ENCODE results near the gene AUNIP.

The AUNIP gene, protein sequence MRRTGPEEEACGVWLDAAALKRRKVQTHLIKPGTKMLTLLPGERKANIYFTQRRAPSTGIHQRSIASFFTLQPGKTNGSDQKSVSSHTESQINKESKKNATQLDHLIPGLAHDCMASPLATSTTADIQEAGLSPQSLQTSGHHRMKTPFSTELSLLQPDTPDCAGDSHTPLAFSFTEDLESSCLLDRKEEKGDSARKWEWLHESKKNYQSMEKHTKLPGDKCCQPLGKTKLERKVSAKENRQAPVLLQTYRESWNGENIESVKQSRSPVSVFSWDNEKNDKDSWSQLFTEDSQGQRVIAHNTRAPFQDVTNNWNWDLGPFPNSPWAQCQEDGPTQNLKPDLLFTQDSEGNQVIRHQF

DNA sequence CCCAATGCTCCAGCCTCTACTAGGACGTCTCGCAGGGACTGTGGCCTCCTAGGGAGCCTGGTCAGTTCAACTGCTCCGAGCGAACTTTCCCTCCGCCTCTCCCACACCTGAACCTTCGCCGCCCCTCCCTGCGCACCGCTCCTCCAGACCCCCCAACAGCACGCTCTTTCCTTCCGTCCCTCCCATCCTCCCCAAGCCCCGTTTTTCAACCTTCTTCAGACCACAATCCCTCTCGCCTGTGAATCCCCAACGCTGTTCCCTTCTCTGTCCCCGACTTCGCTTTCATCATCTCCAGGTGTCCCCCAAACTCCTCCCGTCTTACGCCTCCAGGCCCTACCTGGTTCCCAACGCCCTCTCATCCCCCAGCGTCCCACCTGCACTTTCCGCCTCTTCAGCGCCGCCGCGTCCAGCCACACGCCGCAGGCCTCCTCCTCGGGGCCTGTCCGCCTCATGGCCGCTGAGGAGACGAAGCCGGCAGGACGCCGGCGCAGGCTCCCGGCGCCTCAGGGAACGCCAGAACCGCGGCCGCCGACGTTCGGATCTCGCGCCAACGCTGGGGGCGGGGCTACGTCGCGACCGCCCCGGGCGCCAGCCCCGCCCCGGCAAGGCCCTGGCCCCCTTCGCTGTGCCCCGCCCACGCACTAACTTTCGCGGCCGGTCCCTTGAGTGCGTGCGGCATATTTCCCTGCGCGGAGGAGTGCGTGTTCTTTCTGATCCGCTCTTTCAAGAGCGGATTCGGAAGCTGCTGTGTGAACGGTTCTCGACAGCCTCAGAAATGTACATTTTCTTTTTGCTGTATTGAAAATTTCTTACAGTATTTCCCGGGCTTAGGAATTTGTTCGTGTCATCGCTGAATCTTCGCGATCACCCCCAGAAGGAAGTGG is at the start of gene AUNIP:
AUNIP (minus strand) TSS at position 552 of the 884 bp plus-strand sequence; CDS start at position 452, 100 bp downstream.
- peak; percentile 94 for DNase-seq

DNA sequence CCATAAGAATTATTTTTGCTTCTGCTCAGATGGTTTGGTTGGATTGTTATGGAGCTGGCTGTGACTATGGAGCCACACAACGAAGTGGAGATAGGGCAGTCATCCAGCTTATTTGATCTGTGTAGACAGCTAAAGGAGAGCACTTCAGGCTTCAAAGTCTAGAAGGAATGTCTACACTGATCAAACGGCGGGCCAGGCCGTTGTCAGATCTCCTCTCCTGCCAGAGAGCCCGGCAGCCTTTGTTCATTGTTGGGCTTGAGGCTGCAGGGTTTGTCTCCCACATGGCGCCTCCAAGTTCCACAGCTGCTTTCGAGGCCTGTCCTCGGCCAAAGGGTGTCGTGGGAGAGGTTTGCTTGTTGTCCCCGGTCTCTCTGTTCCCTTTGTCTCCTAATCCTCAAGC is 49.8 kb upstream of the AUNIP start:
- DNase-seq: no peak

DNA sequence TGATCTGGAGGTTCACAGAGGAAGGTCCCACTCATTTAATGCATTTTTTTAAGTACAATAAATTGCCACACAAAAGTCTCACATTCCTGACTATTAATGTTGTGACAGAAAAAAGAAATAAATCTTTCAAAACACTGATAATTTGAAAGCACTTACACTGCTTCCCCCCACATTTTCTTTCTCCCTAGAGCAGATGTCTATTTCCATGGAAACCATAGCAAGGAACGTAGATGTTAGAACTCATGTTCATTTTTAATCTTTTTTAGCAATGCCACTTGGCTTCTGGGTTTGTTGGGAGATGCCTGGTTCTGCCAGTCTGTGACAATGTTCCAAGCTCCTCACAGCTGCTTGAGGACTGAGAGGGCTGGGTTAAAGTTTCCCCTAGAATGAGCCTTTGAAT is 48.9 kb upstream of the AUNIP start:
- no peak for DNase-seq

DNA sequence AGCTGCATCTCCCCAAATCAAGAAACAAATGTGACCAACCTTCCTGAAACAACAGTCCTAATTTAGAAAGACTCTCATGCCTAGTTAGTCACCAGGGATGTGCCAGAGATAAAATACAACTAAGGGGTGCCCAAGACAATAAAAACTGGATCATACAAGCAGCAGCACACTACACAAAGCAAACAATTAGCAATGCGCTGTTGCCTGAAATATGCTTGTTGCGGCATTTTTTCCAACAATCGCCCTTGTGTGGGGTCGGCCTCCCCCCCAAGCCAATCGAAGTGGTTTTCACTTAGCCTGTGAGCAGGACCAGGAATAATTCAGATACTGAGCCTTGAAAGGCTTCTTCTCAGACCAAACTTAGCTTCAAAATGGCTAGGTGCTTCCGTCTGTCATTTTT is 48.3 kb upstream of the AUNIP start:
- DNase-seq: no peak

DNA sequence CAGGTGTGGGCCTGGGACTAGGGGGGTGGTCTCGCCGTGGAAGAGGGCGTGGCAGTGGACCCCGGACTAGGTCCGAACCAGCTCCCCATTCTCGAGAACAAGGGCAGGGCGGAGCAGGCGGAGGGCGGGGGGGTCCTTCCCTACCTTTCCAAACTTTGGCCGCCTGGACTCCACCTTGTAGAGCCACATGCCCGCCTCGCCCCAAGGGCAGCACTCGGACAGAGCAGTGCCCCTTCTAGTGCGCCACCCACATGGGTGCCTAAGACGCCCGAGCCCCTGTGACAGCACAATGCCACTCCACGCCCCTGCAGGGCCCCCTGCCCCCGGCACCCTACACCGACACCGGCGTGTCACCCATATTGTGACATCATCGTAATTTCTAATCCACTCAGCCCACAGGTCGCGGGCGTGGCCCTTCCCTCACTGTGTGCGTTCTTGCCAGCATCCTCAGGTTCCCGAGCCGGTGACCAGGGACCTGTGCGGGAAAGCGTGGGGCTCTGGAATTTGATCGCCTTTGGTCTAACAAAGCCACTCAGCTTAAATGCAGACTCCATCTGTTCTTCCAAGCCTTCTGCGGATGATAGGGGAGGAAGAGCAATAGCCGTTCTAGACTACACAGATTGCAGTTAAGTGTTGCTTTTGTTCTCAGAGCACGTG is 47.5 kb upstream of the AUNIP start:
- DNase-seq: peak; percentile 98

DNA sequence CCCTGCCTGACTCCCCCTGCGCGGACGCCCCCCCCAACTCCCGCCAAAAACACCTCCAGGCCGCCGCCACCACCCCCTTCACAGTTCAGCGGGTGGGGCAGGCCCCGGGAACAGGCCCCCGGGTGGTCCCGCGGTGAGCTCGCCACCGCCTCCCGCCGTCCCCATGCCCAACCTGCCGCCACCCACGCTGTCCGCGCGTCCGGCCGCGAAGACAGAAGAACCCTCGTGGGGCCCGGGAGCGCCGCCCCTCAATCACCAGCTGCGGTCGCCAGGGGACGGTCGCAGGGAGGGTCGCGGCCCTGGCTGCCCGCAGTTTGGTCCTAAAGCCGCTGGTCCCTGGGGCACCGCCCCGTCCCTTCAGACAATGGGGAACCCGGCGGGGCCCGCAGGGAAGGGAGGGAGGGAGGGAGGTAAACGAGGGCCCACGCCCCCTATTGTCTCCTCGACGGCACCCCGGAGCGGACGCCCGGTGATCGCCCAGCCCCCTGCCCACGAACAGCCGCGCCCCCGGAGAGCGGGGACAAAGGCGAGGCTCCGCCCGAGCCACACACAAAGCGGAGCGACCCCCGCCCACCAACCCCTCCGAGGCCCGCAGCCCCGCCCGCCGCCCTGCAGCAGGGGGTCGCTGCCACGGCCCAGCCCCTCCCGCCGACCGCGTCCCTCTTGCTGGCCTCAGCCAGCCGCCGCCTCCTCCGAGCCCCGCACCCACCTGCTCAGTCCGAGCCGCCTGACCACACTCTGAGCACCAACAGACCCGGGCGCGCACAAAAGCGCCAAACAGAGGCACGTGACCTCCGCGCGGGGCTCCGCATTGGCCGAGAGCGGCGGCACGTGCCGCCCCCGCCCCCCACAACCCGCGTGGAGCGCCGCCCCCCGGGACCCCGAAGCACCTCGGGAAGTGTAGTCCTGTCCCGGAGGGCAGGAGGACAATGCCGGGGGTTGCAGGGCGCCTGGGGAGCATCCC is 46.7 kb upstream of the AUNIP start, which contains the start of gene STMN1:
STMN1 (minus strand) TSS at position 740 of the 964 bp plus-strand sequence. CDS start 1,743 bp downstream, outside the sequence.
- DNase-seq: peak; percentile 98

DNA sequence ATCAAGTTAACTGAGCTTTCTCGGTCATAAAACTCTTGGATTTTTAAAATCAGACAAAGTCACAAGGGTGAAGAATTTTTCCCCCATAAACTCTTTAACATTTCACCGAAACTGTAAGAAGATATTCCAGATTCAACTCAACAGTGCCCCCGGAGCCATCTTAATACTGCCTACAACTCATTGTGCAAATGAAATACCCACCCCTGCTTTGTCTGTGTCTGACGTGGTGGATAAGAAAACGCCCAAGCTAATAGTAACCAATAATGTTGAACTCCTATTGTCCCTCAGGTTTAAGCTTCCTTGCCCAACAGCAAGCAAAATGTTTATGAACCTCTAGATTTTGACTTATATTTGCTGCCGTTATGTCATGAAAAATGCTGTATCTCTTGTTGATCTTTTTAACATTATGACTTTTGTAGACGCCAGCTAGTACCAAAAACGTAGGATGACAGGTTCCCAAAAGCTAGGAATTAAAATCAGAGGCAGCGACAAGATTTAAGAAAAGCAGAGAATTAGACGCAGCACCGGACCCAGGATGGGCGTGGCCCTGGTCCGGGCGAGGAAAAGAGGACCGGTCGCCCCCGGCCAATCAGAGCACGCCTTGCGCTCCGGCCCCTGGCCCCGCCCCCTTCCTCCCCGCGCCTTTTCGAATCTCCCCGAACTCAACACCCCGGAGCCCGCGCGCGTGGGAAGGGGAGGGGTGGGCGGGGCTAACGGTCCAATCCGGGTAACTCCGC is 45.9 kb upstream of the AUNIP start:
- peak; percentile 98 for DNase-seq

DNA sequence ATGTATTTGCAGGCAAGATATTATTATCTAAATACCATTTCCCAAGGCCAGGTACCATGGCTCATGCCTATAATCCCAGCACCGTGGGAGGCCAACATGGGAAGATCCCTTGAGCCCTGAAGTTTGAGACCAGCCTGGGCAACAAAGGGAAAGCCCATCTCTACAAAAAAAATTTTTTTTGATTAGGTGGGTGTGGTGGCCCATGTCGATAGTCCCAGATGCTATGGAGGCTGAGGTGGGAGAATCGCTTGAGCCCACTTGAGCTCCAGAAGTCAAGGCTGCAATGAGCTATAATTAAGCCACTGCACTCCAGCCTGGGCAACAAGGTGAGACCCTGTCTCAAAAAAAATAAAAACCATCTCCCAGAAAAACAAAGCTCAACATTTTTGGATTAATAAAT is 44.7 kb upstream of the AUNIP start:
- DNase-seq: no peak

DNA sequence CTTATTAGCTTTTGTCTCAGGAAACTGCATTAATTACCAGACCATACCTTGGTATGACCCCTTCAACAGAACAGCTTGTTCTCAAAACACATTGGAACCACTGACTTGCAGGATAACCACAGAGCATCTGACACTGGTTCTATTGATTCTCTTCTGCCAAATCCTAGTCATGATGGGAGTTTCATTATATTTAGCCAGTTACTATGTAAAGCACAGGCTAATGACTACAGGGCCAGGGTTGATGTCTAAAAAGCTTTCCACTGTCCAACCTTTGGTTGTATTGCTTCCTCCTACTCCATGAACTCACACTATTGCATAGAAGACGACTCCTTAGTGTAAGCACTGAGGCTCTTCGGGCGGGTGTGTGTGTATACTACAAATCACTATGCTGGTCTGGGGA is 43.2 kb upstream of the AUNIP start:
- no peak for DNase-seq

DNA sequence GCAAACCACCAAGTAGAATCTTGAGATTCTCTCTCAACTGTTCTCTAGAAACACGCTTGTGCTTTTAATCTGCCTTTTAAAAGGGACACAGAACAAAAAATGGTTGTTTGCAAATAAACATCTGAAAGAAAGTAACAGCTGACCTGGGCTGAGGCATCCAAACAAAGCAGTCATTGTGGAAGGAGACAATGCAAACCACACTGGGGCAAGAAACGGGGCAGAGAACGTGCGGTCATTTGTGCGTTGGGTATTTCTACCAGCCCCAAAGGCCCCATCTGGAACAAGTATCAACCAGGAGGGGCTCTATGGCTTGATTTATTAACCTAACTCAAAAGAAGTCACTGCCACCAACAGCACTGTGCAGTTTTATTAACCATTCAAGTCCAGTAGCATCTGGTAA is 41.0 kb upstream of the AUNIP start:
- DNase-seq: no peak

DNA sequence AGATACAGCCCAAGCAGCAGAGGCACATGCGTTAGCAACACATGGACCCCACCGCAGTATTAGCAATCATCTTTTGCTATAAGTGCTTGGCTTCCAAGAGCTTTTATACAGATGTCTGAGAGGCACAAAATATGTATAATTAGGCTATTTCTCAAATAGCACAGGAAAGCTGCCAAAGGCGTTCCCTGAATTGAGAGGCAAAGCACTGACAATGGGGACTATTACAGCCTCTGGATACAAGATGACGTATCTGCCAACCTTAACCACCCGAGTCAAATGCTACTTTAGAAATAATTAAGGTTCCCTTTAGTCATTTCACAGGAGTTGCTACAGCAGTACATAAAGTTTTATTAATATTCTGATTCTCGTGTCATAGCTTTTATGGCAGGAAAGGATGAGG is 40.5 kb upstream of the AUNIP start:
- no peak for DNase-seq

DNA sequence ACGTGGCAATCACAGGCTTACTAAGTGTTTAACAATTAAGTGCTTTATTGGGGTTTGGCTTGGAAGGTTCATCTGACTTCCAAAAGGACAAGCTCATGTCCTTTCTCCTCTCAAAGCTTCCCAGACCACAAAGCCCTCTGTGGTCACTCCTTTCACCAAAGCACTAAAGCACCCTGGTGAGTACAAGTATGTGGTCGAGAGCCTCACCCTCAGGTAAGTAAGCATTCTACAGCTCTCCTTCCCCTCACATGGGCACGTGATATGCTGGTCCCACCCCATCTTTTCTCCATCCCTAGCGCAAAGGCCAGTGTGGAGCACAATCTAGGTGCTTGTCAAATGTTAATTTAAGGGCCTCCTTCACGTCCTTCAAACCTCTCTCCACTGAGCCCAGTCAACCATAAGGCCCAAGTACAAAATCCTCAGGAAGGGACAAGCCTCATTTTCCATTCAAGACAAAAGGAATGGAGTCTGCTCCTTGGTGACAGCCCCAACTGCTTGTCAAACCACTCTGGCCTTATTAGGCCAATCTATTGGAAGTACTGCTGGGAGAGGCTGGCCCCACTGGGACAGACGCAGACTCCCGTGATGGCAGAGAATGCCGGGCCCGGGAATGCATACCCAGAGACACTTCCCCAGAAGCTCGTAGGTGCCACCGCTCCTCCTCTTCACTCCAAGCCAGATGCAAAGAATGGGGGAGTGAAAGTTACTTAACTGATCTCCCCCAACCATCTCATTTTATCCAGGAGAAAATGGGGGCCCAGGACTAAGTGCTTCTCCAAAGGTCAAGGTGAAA is 39.2 kb upstream of the AUNIP start:
- peak; percentile 62 for DNase-seq

DNA sequence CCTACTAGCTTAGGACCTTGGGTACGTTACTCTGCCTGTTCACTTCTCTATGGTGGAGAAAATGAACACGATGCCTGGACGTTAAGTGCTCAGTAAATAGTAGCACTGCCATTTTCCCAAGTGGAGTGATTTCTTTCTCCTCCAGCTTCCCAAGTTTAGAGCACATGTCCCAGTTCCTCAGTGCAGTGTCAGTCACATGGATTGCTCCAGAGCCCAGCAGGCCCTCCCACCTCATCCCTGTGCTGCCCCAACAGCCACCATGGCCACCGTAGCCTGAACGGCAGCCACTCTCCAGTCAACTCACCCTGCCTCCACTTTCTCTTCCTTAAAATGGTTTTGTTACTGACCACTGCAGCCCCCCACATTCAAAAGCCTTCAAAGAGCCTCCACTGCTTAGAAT is 38.5 kb upstream of the AUNIP start:
- no peak for DNase-seq

DNA sequence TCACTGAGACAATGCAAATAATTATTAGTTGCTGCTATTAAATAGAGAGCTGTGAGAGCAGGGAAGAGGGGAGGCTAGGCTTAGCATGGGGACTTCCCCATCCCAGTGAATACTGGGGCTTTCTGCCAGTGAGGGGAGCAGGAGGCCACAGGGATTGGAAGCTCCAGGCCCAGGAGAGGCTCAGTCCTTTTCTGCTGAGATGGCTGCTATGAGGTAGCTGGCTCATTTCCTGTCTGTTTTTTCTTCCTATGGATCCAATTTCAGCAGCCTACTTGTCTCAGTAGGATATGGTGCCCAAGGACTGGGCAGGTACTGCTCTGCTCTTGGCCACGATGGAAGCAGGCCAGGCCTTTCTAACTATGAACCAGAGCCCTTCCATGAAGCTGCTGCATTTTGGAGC is 37.0 kb upstream of the AUNIP start:
- peak; percentile 69 for DNase-seq

DNA sequence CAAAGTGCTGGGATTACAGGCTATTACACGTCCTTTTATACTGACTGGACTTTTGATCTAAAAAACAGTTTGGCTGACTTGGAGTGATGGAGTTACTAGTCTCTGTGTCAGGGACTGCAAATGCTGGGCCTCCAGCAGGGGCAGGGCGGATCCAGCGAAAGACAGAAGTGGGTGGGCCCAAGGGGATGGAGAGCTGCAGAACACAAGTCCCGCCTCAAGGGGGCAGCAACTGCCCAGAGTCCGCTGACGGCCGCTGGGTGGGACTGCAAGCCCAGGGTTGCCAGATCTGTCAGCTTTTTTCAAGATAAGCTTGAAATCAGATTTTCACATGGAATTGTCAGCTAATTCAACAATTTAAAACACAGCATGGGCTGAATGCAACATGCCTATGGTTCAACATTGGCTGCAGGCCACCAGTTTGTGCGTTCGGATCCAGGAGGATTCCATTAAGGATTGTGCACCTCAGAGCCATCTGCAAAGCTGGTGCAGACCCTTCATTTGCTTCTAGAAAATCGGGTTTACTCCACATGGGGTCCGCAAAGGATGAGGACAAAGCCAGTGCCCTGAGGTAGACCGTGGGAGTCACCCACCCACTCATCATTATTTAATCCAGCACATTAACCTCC is 36.2 kb upstream of the AUNIP start:
- peak; percentile 97 for DNase-seq

DNA sequence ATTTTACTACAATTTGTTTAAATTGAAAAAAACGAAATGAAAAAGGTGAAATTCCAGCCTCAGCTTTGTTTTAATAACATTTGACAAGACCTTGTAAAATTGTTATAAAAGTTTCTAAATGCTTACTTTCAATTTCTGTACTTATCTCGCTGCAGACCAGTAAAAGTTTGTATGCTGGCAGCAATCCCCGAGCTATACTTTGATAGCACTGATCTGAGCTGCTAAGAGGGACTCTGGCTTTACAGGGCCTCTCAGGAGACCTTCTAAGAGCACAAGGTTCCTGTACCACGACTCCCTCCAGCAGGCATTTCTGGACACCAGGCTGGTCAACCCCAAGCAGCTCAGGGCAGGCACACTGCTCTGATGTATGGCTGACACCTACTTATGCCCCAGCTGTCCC is 33.9 kb upstream of the AUNIP start:
- DNase-seq: no peak

DNA sequence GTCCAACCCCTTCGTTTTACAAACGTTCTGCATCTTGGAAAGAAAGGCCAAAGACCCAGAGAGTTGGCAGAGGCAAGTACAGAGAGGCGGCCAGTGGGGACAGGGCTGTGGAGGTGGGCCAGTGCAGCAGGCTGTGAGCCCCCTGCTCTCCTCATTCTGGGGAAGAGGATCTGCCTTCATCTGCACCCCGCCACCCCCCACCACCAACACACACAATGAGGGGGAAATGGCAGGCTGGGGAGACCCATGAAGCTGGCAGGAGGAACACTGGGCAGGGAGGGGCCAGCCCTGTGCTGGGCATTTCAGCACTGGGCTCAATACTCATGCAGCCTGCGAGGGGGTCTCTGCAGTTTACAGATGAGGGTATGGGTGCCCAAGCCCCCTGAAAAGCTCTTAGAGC is 32.3 kb upstream of the AUNIP start:
- no peak for DNase-seq

DNA sequence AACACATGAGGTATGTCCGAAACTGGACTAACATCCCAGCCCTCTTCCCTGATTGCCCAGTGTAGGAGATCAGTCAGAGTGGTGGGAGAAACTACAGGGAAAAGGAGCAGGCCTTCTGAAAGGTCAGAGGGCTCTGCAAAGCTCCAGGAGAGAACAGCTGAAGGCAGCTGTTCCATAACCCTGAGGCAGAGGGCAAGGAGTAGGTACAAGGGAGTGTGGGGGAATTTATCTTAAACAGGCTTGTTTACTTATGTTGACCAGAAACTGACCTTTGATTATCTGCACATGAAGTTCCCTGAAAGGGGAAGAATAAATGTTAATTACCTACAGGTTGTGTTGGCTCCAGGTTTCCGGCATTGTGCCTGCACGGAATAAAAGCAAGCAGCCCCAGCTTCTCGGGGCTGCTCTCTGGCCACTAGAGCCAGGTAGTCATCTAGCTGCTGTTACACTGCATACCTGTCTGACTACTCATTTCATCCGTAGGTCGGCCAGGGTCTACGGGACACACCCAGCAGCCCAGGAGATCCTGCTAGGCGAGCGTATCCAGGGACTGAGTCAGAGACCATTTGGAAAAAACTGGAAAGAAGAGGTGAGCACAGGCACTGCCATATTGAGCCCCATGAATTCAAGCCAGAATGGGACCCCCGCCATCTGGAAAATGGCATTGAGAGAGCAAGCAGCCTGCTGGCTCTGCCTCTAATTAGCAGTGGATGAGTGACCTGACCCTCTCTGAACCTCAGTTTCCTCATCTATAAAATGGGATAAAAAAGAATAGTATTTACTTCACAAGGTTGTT is 31.2 kb upstream of the AUNIP start:
- DNase-seq: no peak

DNA sequence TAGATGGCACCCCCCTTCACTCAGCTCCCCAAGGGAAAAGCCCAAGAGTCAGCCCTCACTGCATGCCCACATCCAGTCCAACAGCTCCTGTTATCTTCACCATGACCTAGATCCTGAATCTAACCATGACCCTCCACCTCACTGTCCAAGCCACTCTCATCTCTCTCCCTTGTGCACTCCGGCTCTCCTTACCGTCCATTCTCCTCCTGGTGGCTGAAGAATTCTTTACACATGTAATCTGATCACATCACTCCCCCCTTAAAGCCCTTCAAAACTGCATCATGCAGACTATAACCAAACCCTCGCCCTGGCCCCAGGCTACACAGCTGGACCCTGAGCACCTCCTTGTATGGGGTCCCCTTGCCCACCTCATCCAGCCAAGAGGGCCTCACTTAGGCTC is 30.2 kb upstream of the AUNIP start:
- DNase-seq: peak; percentile 36

All from NCI-H82 (cell line).